Measurements from ENCODE around the gene SLC6A6.

The SLC6A6 gene

GRCh38 chr3:14366915-14367823, 35.2 kb upstream of the SLC6A6 start:
- no peak overlapping the region for H3K4me3 ChIP-seq (ENCODE audit: low read depth, low read length)
- no peak for TF ChIP-seq CTCF (IDR thresholded peaks at IDR 0.05; ENCODE audit: borderline replicate concordance, insufficient read depth, low read depth, low read length)

DNA sequence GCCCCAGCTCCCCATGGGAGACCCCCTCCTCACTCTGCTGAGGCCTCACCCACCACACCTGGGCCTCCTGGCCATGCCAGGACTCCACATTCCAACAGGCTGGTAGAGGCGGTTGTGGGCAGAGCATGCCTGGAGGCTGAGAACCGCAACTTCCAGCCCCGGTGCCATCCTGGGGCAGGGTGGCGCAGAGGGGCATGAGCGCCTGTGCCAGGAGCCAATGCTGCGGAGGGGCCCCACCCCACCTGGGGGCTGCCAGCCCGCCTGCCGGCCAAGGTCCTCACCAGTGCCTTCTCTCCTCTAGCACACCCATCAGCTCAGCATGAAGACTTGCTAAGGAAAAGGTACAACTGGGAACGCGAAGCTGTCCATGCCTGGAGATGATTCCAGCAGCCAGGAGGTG, 34.3 kb upstream of the SLC6A6 start:
- no peak overlapping the region for H3K4me3 ChIP-seq (ENCODE audit: low read depth, low read length)
- TF ChIP-seq CTCF (IDR thresholded peaks at IDR 0.05; ENCODE audit: borderline replicate concordance, insufficient read depth, low read depth, low read length) = no peak

DNA sequence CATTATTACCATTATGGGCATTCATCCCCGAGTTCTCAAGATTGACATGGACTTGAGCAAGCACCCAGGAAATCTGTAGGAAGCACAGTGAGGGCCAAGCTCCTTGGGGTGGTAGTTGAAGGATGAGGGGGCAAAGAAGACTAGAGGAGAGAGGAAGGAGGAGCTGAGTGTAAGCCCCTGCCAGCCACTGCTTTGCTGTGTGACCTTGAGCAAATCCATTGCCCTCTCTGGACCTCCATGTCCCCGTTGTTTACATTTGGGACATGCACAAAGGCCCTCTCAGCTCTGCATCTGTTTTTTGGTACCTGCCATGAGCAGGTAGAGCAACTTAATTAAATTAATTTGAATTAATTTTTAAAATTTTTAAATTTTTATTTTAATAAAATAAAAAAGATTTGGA, 33.5 kb upstream of the SLC6A6 start:
- no peak for TF ChIP-seq CTCF (IDR thresholded peaks at IDR 0.05; ENCODE audit: borderline replicate concordance, insufficient read depth, low read depth, low read length)
- H3K4me3 ChIP-seq (ENCODE audit: low read depth, low read length) = no peak overlapping the region

- TF ChIP-seq CTCF (IDR thresholded peaks at IDR 0.05; ENCODE audit: borderline replicate concordance, insufficient read depth, low read depth, low read length) = no peak
- H3K4me3 ChIP-seq (ENCODE audit: low read depth, low read length) = no peak overlapping the region
Observed at GRCh38 chr3:14369675-14370669, 32.4 kb upstream of the SLC6A6 start.

GRCh38 chr3:14370720-14371572, 31.5 kb upstream of the SLC6A6 start:
- no peak overlapping the region for H3K4me3 ChIP-seq (ENCODE audit: low read depth, low read length)
- no peak for TF ChIP-seq CTCF (IDR thresholded peaks at IDR 0.05; ENCODE audit: borderline replicate concordance, insufficient read depth, low read depth, low read length)
